MCF 10A (cell line): Measurements from ENCODE around the gene RPS19. TPM values are rescaled to one million over a fixed set of nuclear protein-coding genes. Genes with fewer than 3 reads are reported as not detected.

Source experiments
- BruUV-seq: library from RNA; stranded (reverse); fragments of 400-500 nt; replicated peaks from 2 replicates; lab custom pipeline; 2021; lab: Mats Ljungman, UMichigan
- CTCF ChIA-PET: fragments of 300-600 bp; sonication (Branson Sonifier 250); formaldehyde crosslinking; extraction: SDS; loops from one replicate; lab custom pipeline; 2021; ENCODE audit warnings: antibody characterized with exemption, inconsistent platforms; lab: Yijun Ruan, JAX
- POLR2A ChIA-PET: fragments of 300-600, 350-650 bp; sonication (Branson Sonifier 250); formaldehyde crosslinking; extraction: SDS; loops from one replicate; lab custom pipeline; 2020; ENCODE audit warnings: antibody characterized with exemption, inconsistent platforms; lab: Yijun Ruan, JAX
- DNase-seq: peaks from one replicate; pipeline ENCODE4 v3.0.0-alpha.2; 2018; ENCODE audit not compliant: unreplicated experiment
- H3K27ac Mint-ChIP-seq: one replicate; pipeline ENCODE4 v1.8.0; 2022; ENCODE audit warnings: mild to moderate bottlenecking, low read depth, mixed read lengths; ENCODE audit not compliant: unreplicated experiment
- H3K27me3 Mint-ChIP-seq: one replicate; pipeline ENCODE4 v1.8.0; 2022; ENCODE audit warnings: mixed read lengths; ENCODE audit not compliant: insufficient read depth, unreplicated experiment
- H3K36me3 Mint-ChIP-seq: one replicate; pipeline ENCODE4 v1.8.0; 2022; ENCODE audit warnings: mild to moderate bottlenecking, moderate library complexity, mixed read lengths; ENCODE audit not compliant: insufficient read depth, unreplicated experiment
- H3K4me1 Mint-ChIP-seq: one replicate; pipeline ENCODE4 v1.8.0; 2022; ENCODE audit warnings: mixed read lengths; ENCODE audit not compliant: insufficient read depth, unreplicated experiment
- H3K4me3 Mint-ChIP-seq: one replicate; pipeline ENCODE4 v1.8.0; 2022; ENCODE audit warnings: mild to moderate bottlenecking, moderate library complexity, mixed read lengths; ENCODE audit not compliant: unreplicated experiment
- H3K9me3 Mint-ChIP-seq: one replicate; pipeline ENCODE4 v1.8.0; 2022; ENCODE audit warnings: mixed read lengths; ENCODE audit not compliant: unreplicated experiment
- CTCF ChIP-seq: fragments of 200-600 bp; IDR thresholded peaks from one replicate; pipeline ENCODE4 v1.8.0; 2022; ENCODE audit warnings: antibody characterized with exemption, mild to moderate bottlenecking; ENCODE audit not compliant: unreplicated experiment
- intact Hi-C: fragments of 100-400 bp; cut with micrococcal nuclease; formaldehyde crosslinking; loops from 2 replicates; pipeline ENCODE4 v1.14.1; 2022
- total RNA-seq: library from RNA; stranded (reverse); gene quantifications from 2 replicates; pipeline ENCODE4 v1.2.3, GENCODE V29; 2022

RPS19 gene
- total RNA-seq, 1 experiment from 2014 or later = 3,060 TPM

GRCh38 chr19:41896581-41896942, 36.5 kb downstream of the RPS19 start:
- POLR2A ChIA-PET = no interaction called here
- CTCF ChIA-PET = interaction anchor here (0.9 kb wide), 1 partner anchor 49 kb away, joined by 4 read pairs; no protein-coding TSS in a partner anchor
- H3K4me1 Mint-ChIP-seq = no peaks in the 10 kb centered on the region

GRCh38 chr19:41897181-41897580, 37.1 kb downstream of the RPS19 start:
- no TSS peak for BruUV-seq

More at GRCh38 chr19:41896581-41896942, 36.5 kb downstream of the RPS19 start:
- DNase-seq = no peak
- TF ChIP-seq CTCF = no peak
- H3K4me3 Mint-ChIP-seq = no peak overlapping the region
- H3K36me3 Mint-ChIP-seq = peaks cover 54% of the 10 kb centered on the region
- no TSS peak for BruUV-seq
- H3K9me3 Mint-ChIP-seq = no peaks in the 10 kb centered on the region
- intact Hi-C loops = loop anchor here (2.0 kb wide), 1 partner anchor 28 kb away; no protein-coding TSS in a partner anchor
- no peaks in the 10 kb centered on the region for H3K27me3 Mint-ChIP-seq
- no peak overlapping the region for H3K27ac Mint-ChIP-seq

GRCh38 chr19:41897820-41898219, 37.8 kb downstream of the RPS19 start:
- ChIA-PET POLR2A (interaction anchor here (0.6 to 1.0 kb wide), 2 partner anchors 14 kb away, joined by 3 read pairs; no protein-coding TSS in a partner anchor), CTCF (no interaction called here)
- H3K4me3 Mint-ChIP-seq = no peak overlapping the region
- H3K27ac Mint-ChIP-seq = no peak overlapping the region
- no peak for DNase-seq
- intact Hi-C loops = loop anchor here (2.0 kb wide), 1 partner anchor 29 kb away; no protein-coding TSS in a partner anchor
- H3K4me1 Mint-ChIP-seq = no peaks in the 10 kb centered on the region
- BruUV-seq = no TSS peak
- H3K27me3 Mint-ChIP-seq = no peaks in the 10 kb centered on the region
- no peak for TF ChIP-seq CTCF
- peaks cover 67% of the 10 kb centered on the region for H3K36me3 Mint-ChIP-seq
- H3K9me3 Mint-ChIP-seq = no peaks in the 10 kb centered on the region

More at GRCh38 chr19:41897181-41897580, 37.1 kb downstream of the RPS19 start:
- Mint-ChIP-seq H3K9me3 (no peaks in the 10 kb centered on the region), H3K4me3 (no peak overlapping the region), H3K4me1 (no peaks in the 10 kb centered on the region), H3K36me3 (peaks cover 60% of the 10 kb centered on the region), H3K27ac (no peak overlapping the region), H3K27me3 (no peaks in the 10 kb centered on the region)
- POLR2A ChIA-PET = no interaction called here
- intact Hi-C loops = loop anchor here (2.0 kb wide), 1 partner anchor 28 kb away; no protein-coding TSS in a partner anchor
- TF ChIP-seq CTCF = no peak
- CTCF ChIA-PET = no interaction called here
- DNase-seq = no peak

GRCh38 chr19:41898235-41898634, 38.2 kb downstream of the RPS19 start:
- no peak for DNase-seq
- Mint-ChIP-seq H3K27me3 (no peaks in the 10 kb centered on the region), H3K9me3 (no peaks in the 10 kb centered on the region), H3K36me3 (peaks cover 71% of the 10 kb centered on the region), H3K4me3 (no peak overlapping the region), H3K27ac (no peak overlapping the region), H3K4me1 (no peaks in the 10 kb centered on the region)
- ChIA-PET CTCF (interaction anchor here (1.0 kb wide), 1 partner anchor 53 kb away, joined by 3 read pairs; no protein-coding TSS in a partner anchor), POLR2A (interaction anchor here (0.6 to 1.4 kb wide), 3 partner anchors 10 to 15 kb away, joined by 3 to 4 read pairs (median 3); no protein-coding TSS in a partner anchor)
- BruUV-seq = no TSS peak
- TF ChIP-seq CTCF = no peak
- intact Hi-C loops = no loop called here
